Measurements from ENCODE around the gene GBP7. TPM values are rescaled to one million over a fixed set of nuclear protein-coding genes. Genes with fewer than 3 reads are reported as not detected.

The GBP7 gene
- total and polyA plus RNA-seq, 2 donors from 2014 or later, result not detected

Other genes starting within 250 kb of the GBP7 start
- 32.4 TPM for gene KYAT3, start 183.4 kb downstream of the GBP7 start, total RNA-seq
- gene KYAT3, start 183.4 kb downstream of the GBP7 start, polyA plus RNA-seq (ENCODE audit: insufficient read depth, low read depth, low replicate concordance), result 24.6 TPM
- gene RBMXL1, start 183.4 kb downstream of the GBP7 start, total RNA-seq, result 19.5 TPM
- gene RBMXL1, start 183.4 kb downstream of the GBP7 start, polyA plus RNA-seq (ENCODE audit: insufficient read depth, low read depth, low replicate concordance), result 4.9 TPM
- 57.7 TPM for gene GBP3, start 153.1 kb downstream of the GBP7 start, total RNA-seq
- gene GBP3, start 153.1 kb downstream of the GBP7 start, polyA plus RNA-seq (ENCODE audit: insufficient read depth, low read depth, low replicate concordance), result 31.5 TPM
- 17.9 TPM for gene GBP1, start 110.8 kb downstream of the GBP7 start, total RNA-seq
- 8.4 TPM for gene GBP1, start 110.8 kb downstream of the GBP7 start, polyA plus RNA-seq (ENCODE audit: insufficient read depth, low read depth, low replicate concordance)
- gene GBP2, start 49.9 kb downstream of the GBP7 start, total RNA-seq, result 41.8 TPM
- gene GBP2, start 49.9 kb downstream of the GBP7 start, polyA plus RNA-seq (ENCODE audit: insufficient read depth, low read depth, low replicate concordance), result 30.1 TPM
- 9.0 TPM for gene GBP4, start 22.9 kb upstream of the GBP7 start, total RNA-seq
- 11.0 TPM for gene GBP4, start 22.9 kb upstream of the GBP7 start, polyA plus RNA-seq (ENCODE audit: insufficient read depth, low read depth, low replicate concordance)
- 7.3 TPM for gene GBP5, start 96.9 kb upstream of the GBP7 start, total RNA-seq
- 0.52 TPM for gene GBP5, start 96.9 kb upstream of the GBP7 start, polyA plus RNA-seq (ENCODE audit: insufficient read depth, low read depth, low replicate concordance)
- not detected for gene GBP6, start 188.1 kb upstream of the GBP7 start, total RNA-seq
- not detected for gene GBP6, start 188.1 kb upstream of the GBP7 start, polyA plus RNA-seq (ENCODE audit: insufficient read depth, low read depth, low replicate concordance)